H1 (cell line): ENCODE data around the gene GRIP2. TPM values are rescaled to one million over a fixed set of nuclear protein-coding genes. Genes with fewer than 3 reads are reported as not detected.
A peak's percentile ranks its signal among the peaks of the same experiment; 100 is the strongest.

Experiments used
- CTCF ChIA-PET: fragments of 300-600 bp; sonication (Branson Sonifier 250); formaldehyde crosslinking; loops from one replicate; lab custom pipeline; 2021; ENCODE audit not compliant: partially characterized antibody; lab: Charles Lee
- POLR2A ChIA-PET: fragments of 300-600 bp; sonication (Branson Sonifier 250); formaldehyde crosslinking; loops from one replicate; lab custom pipeline; 2021; ENCODE audit warnings: inconsistent platforms; ENCODE audit not compliant: partially characterized antibody; lab: Charles Lee
- DNase-seq, 2 experiments: peaks; one replicate each; pipeline versions ENCODE4 v3.0.0 to v3.0.0-alpha.2; 2010 to 2022; ENCODE audit warnings: low spot score in 2 of 2, low read depth in 1 of 2, mixed read lengths in 1 of 2
- FAIRE-seq: peaks from 2 replicates; lab custom pipeline; 2011; peaks lifted over from hg19 to GRCh38; lab: Jason Lieb, UNC
- H2AFZ ChIP-seq: 2 replicates; pipeline ENCODE4 v1.8.1; 2012; ENCODE audit warnings: low read length, inconsistent platforms
- H2AK5ac ChIP-seq: 2 replicates; pipeline ENCODE4 v1.6.1; 2013; ENCODE audit warnings: low read depth, low read length
- H2BK120ac ChIP-seq: replicated peaks from 2 replicates; pipeline ENCODE3; 2013; ENCODE audit warnings: low read depth, low read length, inconsistent platforms
- H2BK12ac ChIP-seq: 2 replicates; pipeline ENCODE4 v1.6.1; 2013; ENCODE audit warnings: low read depth, low read length
- H2BK15ac ChIP-seq: 2 replicates; pipeline ENCODE4 v1.6.1; 2013; ENCODE audit warnings: low read length
- H2BK20ac ChIP-seq: 2 replicates; pipeline ENCODE4 v1.6.1; 2013; ENCODE audit warnings: low read length
- H2BK5ac ChIP-seq: 2 replicates; pipeline ENCODE4 v1.6.1; 2013; ENCODE audit warnings: low read depth, low read length
- H3K14ac ChIP-seq: 2 replicates; pipeline ENCODE4 v1.6.1; 2013; ENCODE audit warnings: inconsistent platforms; ENCODE audit not compliant: insufficient read length
- H3K18ac ChIP-seq: 2 replicates; pipeline ENCODE4 v1.6.1; 2013; ENCODE audit warnings: low read length; ENCODE audit errors: extremely low read depth
- H3K23ac ChIP-seq: 2 replicates; pipeline ENCODE4 v1.6.1; 2013; ENCODE audit warnings: inconsistent platforms; ENCODE audit not compliant: insufficient read length
- H3K23me2 ChIP-seq: 2 replicates; pipeline ENCODE4 v1.6.1; 2013; ENCODE audit warnings: low read depth, low read length
- H3K27ac ChIP-seq: 2 replicates; pipeline ENCODE4 v1.6.1; 2011; ENCODE audit warnings: low read depth, low read length, inconsistent platforms
- H3K27me3 ChIP-seq, 4 experiments: replicated peaks in 1 of 4; 1 replicate in 1 of 4; 2 replicates in 3 of 4; pipeline versions ENCODE4 v1.6.1 to v1.8.1; 2011 to 2013; ENCODE audit warnings: low read length in 3 of 4, mild to moderate bottlenecking in 3 of 4, inconsistent platforms in 2 of 4, mixed read lengths in 2 of 4, moderate library complexity in 1 of 4; ENCODE audit not compliant: control insufficient read depth in 3 of 4, insufficient read depth in 3 of 4; ENCODE audit errors: extremely low read depth in 1 of 4
- H3K36me3 ChIP-seq, 4 experiments: 2 replicates each; pipeline versions ENCODE4 v1.6.1 to v1.8.1; 2011 to 2013; ENCODE audit warnings: mild to moderate bottlenecking in 4 of 4, low read length in 3 of 4, moderate library complexity in 2 of 4, control low read depth in 1 of 4, inconsistent platforms in 1 of 4; ENCODE audit not compliant: insufficient read depth in 4 of 4, control insufficient read depth in 2 of 4
- H3K4ac ChIP-seq: replicated peaks from 2 replicates; pipeline ENCODE3; 2013; ENCODE audit warnings: low read length, low read depth, mixed read lengths, inconsistent platforms; ENCODE audit not compliant: insufficient read length
- H3K4me1 ChIP-seq, 4 experiments: replicated peaks in 1 of 4; 1 replicate in 1 of 4; 2 replicates in 3 of 4; pipeline versions ENCODE4 v1.6.1 to v1.8.1; 2011 to 2013; ENCODE audit warnings: low read length in 3 of 4, inconsistent platforms in 2 of 4, mixed read lengths in 1 of 4; ENCODE audit not compliant: insufficient read depth in 4 of 4, control insufficient read depth in 3 of 4
- H3K4me2 ChIP-seq, 2 experiments: 2 replicates each; pipeline versions ENCODE4 v1.6.1 to v1.8.1; 2011 to 2013; ENCODE audit warnings: low read depth in 2 of 2, low read length in 2 of 2, control low read depth in 1 of 2, inconsistent platforms in 1 of 2, mild to moderate bottlenecking in 1 of 2; ENCODE audit not compliant: insufficient read depth in 1 of 2
- H3K4me3 ChIP-seq, 4 experiments: fragments of 200-600, 300-600 bp in 1 of 4; sonication (generic), shearing (Covaris generic), sonication (Bioruptor Twin) in 1 of 4; 2 replicates each; pipeline versions ENCODE4 v1.5.1 to v1.8.1; 2011 to 2016; ENCODE audit warnings: low read length in 4 of 4, low read depth in 3 of 4, control low read depth in 2 of 4, inconsistent platforms in 2 of 4, mild to moderate bottlenecking in 2 of 4, mixed read lengths in 1 of 4, moderate library complexity in 1 of 4; ENCODE audit not compliant: insufficient read depth in 2 of 4; ENCODE audit errors: extremely low read depth in 1 of 4
- H3K56ac ChIP-seq: replicated peaks from 2 replicates; pipeline ENCODE3; 2013; ENCODE audit warnings: low read depth, mild to moderate bottlenecking, mixed read lengths, low read length, inconsistent platforms; ENCODE audit not compliant: insufficient read length
- H3K79me1 ChIP-seq: 2 replicates; pipeline ENCODE4 v1.6.1; 2013; ENCODE audit warnings: low read depth, low read length, control low read depth
- H3K79me2 ChIP-seq, 2 experiments: 2 replicates each; pipeline versions ENCODE4 v1.6.1 to v1.8.1; 2012 to 2013; ENCODE audit warnings: low read length in 2 of 2, mild to moderate bottlenecking in 2 of 2, inconsistent platforms in 1 of 2; ENCODE audit not compliant: insufficient read depth in 2 of 2, control insufficient read depth in 1 of 2
- H3K9ac ChIP-seq, 4 experiments: replicated peaks in 1 of 4; 1 replicate in 1 of 4; 2 replicates in 3 of 4; pipeline versions ENCODE4 v1.6.1 to v1.8.1; 2011 to 2013; ENCODE audit warnings: low read depth in 3 of 4, low read length in 3 of 4, control low read depth in 2 of 4, mild to moderate bottlenecking in 2 of 4, moderate library complexity in 2 of 4, inconsistent platforms in 1 of 4; ENCODE audit errors: extremely low read depth in 1 of 4
- H3K9me3 ChIP-seq, 2 experiments: 2 replicates each; pipeline versions ENCODE4 v1.6.1 to v1.8.1; 2012 to 2013; ENCODE audit warnings: mild to moderate bottlenecking in 2 of 2, moderate library complexity in 2 of 2, control low read depth in 1 of 2, inconsistent platforms in 1 of 2, low read depth in 1 of 2, low read length in 1 of 2, mixed read lengths in 1 of 2; ENCODE audit not compliant: insufficient read depth in 2 of 2
- H4K20me1 ChIP-seq, 2 experiments: replicated peaks in 1 of 2; 2 replicates each; pipeline versions ENCODE3 to v1.8.1; 2011 to 2013; ENCODE audit warnings: inconsistent platforms in 2 of 2, low read length in 2 of 2, mild to moderate bottlenecking in 1 of 2; ENCODE audit not compliant: insufficient read depth in 2 of 2, control insufficient read depth in 1 of 2
- H4K5ac ChIP-seq: 2 replicates; pipeline ENCODE4 v1.6.1; 2013; ENCODE audit warnings: low read length, low read depth, mixed read lengths, inconsistent platforms; ENCODE audit not compliant: insufficient read length
- H4K8ac ChIP-seq: 2 replicates; pipeline ENCODE4 v1.8.0; 2013; ENCODE audit warnings: mild to moderate bottlenecking, moderate library complexity, low read length, inconsistent platforms; ENCODE audit not compliant: insufficient read depth; ENCODE audit errors: extremely low read depth
- H4K91ac ChIP-seq: replicated peaks from 2 replicates; pipeline ENCODE3; 2013; ENCODE audit warnings: low read length, mixed read lengths, inconsistent platforms; ENCODE audit not compliant: insufficient read length
- BACH1 ChIP-seq: IDR thresholded peaks from 2 replicates; pipeline ENCODE4 v1.6.1; 2012; ENCODE audit warnings: low read length, improper control_type of control experiment
- CTBP2 ChIP-seq: IDR thresholded peaks from 2 replicates; pipeline ENCODE4 v1.7.0; 2011; ENCODE audit warnings: borderline replicate concordance, mild to moderate bottlenecking, moderate library complexity, mixed read lengths, low read length; ENCODE audit not compliant: insufficient read depth, insufficient read length
- EP300 ChIP-seq, 2 experiments: IDR thresholded peaks; 1 replicate in 1 of 2; 2 replicates in 1 of 2; pipeline ENCODE4 v1.6.1; 2011 to 2012; ENCODE audit warnings: low read depth in 2 of 2, low read length in 2 of 2, mild to moderate bottlenecking in 2 of 2, borderline replicate concordance in 1 of 2, inconsistent platforms in 1 of 2, moderate library complexity in 1 of 2
- EZH2 ChIP-seq: fragments of 200-600 bp; sonication (generic); IDR thresholded peaks from 2 replicates; pipeline ENCODE4 v1.7.1; 2012; ENCODE audit warnings: low read depth, mild to moderate bottlenecking, moderate library complexity, low read length, inconsistent platforms; ENCODE audit not compliant: severe bottlenecking
- GABPA ChIP-seq: IDR thresholded peaks from 2 replicates; pipeline ENCODE4 v1.6.1; 2011; ENCODE audit warnings: mild to moderate bottlenecking, low read length, moderate library complexity, borderline replicate concordance; ENCODE audit not compliant: insufficient read depth
- HDAC2 ChIP-seq, 2 experiments: fragments of 300-600 bp in 1 of 2; sonication (generic) in 1 of 2; IDR thresholded peaks; 2 replicates each; pipeline ENCODE4 v1.6.1; 2011 to 2012; ENCODE audit warnings: low read depth in 2 of 2, low read length in 2 of 2, mild to moderate bottlenecking in 2 of 2, moderate library complexity in 2 of 2, borderline replicate concordance in 1 of 2, inconsistent platforms in 1 of 2
- KDM1A ChIP-seq: fragments of 200-600, 300-600 bp; sonication (generic); IDR thresholded peaks from 2 replicates; pipeline ENCODE4 v1.7.1; 2016; ENCODE audit warnings: mild to moderate bottlenecking, low read length, borderline replicate concordance
- POU5F1 ChIP-seq: IDR thresholded peaks from 2 replicates; pipeline ENCODE4 v1.6.1; 2011; ENCODE audit warnings: low read depth, mild to moderate bottlenecking, low read length, moderate library complexity
- SAP30 ChIP-seq: fragments of 300-600 bp; sonication (generic); IDR thresholded peaks from 2 replicates; pipeline ENCODE4 v1.7.1; 2012; ENCODE audit warnings: low read length, moderate library complexity, mild to moderate bottlenecking, inconsistent platforms; ENCODE audit not compliant: insufficient read depth, insufficient replicate concordance
- SIX5 ChIP-seq: IDR thresholded peaks from 2 replicates; pipeline ENCODE4 v1.6.1; 2011; ENCODE audit warnings: mild to moderate bottlenecking, low read depth, low read length
- SP1 ChIP-seq: IDR thresholded peaks from 2 replicates; pipeline ENCODE4 v1.6.1; 2011; ENCODE audit warnings: low read depth, low read length
- WGBS, 2 experiments: shearing (Covaris generic) in 1 of 2; methylation state at CpG; one replicate each; pipeline versions ENCODE4 v1.1.6 to v1.1.7; 2013 to 2015; ENCODE audit warnings: low lambda C conversion rate in 2 of 2, mixed read lengths in 2 of 2, inconsistent platforms in 1 of 2, low coverage in 1 of 2, missing lambda C conversion rate in 1 of 2; ENCODE audit not compliant: insufficient replicate concordance in 2 of 2, insufficient coverage in 1 of 2, insufficient read length in 1 of 2; ENCODE audit errors: extremely low coverage in 1 of 2, missing lambda C conversion rate in 1 of 2; 5-methylcytosine and 5-hydroxymethylcytosine counted together
- polyA plus RNA-seq, 7 experiments: library from polyadenylated mRNA; depleted of rRNA in 3 of 7; stranded (reverse) in 5 of 7; unstranded in 2 of 7; fragments of >200 nt in 5 of 7; fragments of 200-250 nt in 2 of 7; gene quantifications; 1 replicate in 5 of 7; 2 replicates in 1 of 7; 4 replicates in 1 of 7; pipeline versions ENCODE4 v1.2.1 to v1.2.3, GENCODE V29; 2011 to 2013; ENCODE audit warnings: missing spikeins in 2 of 7, mixed read lengths in 2 of 7
- total RNA-seq: library from RNA; stranded (reverse); fragmentation: NEBNext Ultra II Directional; extraction: Animal tissue kit (Norgen Biotek cat#: 25700); gene quantifications from 2 replicates; pipeline ENCODE4 v1.2.1, GENCODE V29; 2021
- TF ChIP-seq, protein P1 (sequence below): IDR thresholded peaks from 2 replicates; pipeline ENCODE4 v1.6.1; 2012; ENCODE audit warnings: inconsistent platforms

GRIP2 gene
- total and polyA plus RNA-seq, 2 of the 8 experiments (the other 6 are each of a cell fraction or from before 2014, with no cell fraction given): 2.5 to 6.4 TPM

DNA sequence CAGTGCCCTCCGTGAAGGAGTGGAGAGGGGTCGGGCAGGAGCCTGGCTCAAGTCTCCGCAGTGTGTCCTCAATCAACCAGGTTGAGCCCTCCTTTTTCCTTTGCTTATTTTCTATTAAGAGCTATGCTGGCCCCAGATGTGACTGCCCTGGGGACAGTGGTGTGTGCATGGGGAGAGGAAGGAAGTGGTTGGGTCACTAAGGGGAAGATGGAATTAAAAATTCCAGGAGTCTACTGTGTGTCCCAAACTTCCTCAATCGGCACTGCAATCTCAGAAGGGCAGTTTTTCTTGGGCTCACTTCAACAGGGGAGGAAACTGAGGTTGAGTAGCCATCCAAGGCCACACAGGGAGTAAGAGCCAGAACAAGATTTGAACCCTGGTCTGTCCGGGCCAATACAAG lies 13.7 kb upstream of the GRIP2 start:
- no peak overlapping the region for H4K91ac ChIP-seq
- no peaks in the 10 kb centered on the region; the same call in 1 of the 2 replicates for H3K79me1 ChIP-seq
- no peak overlapping the region for H2BK20ac ChIP-seq
- peaks cover 0 to 1% of the 10 kb centered on the region in 2 experiments for H4K20me1 ChIP-seq
- no peak overlapping the region for H3K14ac ChIP-seq
- POLR2A ChIA-PET: no interaction called here
- H3K9ac ChIP-seq: no peak overlapping the region; a peak in 1 of 7 replicates
- H3K56ac ChIP-seq: no peak overlapping the region
- H3K18ac ChIP-seq: no peak overlapping the region
- no peak overlapping the region for H2AFZ ChIP-seq
- H2BK15ac ChIP-seq: 0 out of 2 replicates have a peak overlapping the region, but pooled peaks have one; percentile 67
- FAIRE-seq (no peak), DNase-seq (no peak)
- H2BK120ac ChIP-seq: no peak overlapping the region
- peaks cover 0 to 18% (median 10%) of the 10 kb centered on the region in 4 experiments; a peak in 5 of 7 replicates for H3K4me1 ChIP-seq
- H3K23ac ChIP-seq: no peak overlapping the region
- H3K4me2 ChIP-seq: no peak overlapping the region
- no peaks in the 10 kb centered on the region for H3K9me3 ChIP-seq
- H3K36me3 ChIP-seq: no peaks in the 10 kb centered on the region
- no peaks in the 10 kb centered on the region for H3K79me2 ChIP-seq
- H3K27ac ChIP-seq: no peak overlapping the region
- no peak overlapping the region for H4K5ac ChIP-seq
- H2BK5ac ChIP-seq: no peak overlapping the region
- H3K4me3 ChIP-seq: no peak overlapping the region
- no peak overlapping the region for H3K4ac ChIP-seq
- H3K23me2 ChIP-seq: no peaks in the 10 kb centered on the region
- no peak overlapping the region for H2AK5ac ChIP-seq
- H4K8ac ChIP-seq: no peak overlapping the region; the same call in 1 of the 2 replicates
- H2BK12ac ChIP-seq: no peak overlapping the region
- 90% methylated on average over 5 of the region's 5 CpGs; no CpG with 5 or more reads in 1 of the 2 experiments for WGBS, 2 experiments
- no peaks in the 10 kb centered on the region for H3K27me3 ChIP-seq
- CTCF ChIA-PET: interaction anchor here (1.2 to 13.1 kb wide), 3 partner anchors 29 to 52 kb away, joined by 3 to 280 read pairs (median 4); no protein-coding TSS in a partner anchor
- TF ChIP-seq SAP30: no peak
- no peak for TF ChIP-seq CTBP2
- TF ChIP-seq KDM1A: no peak
- TF ChIP-seq, protein P1, sequence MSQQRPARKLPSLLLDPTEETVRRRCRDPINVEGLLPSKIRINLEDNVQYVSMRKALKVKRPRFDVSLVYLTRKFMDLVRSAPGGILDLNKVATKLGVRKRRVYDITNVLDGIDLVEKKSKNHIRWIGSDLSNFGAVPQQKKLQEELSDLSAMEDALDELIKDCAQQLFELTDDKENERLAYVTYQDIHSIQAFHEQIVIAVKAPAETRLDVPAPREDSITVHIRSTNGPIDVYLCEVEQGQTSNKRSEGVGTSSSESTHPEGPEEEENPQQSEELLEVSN: no peak
- no peak for TF ChIP-seq BACH1
- TF ChIP-seq HDAC2 (IDR thresholded peaks at IDR 0.05; ENCODE audit: borderline replicate concordance in 1 of 2, low read depth in 2 of 2, low read length in 2 of 2): no peak
- TF ChIP-seq GABPA: no peak
- no peak for TF ChIP-seq POU5F1
- TF ChIP-seq EZH2: no peak
- no peak for TF ChIP-seq SP1
- TF ChIP-seq SIX5: no peak
- TF ChIP-seq EP300 (IDR thresholded peaks at IDR 0.05; ENCODE audit: borderline replicate concordance in 1 of 2, low read depth in 2 of 2, low read length in 2 of 2): no peak
